Esophagus muscularis mucosa (tissue), 4 donors: ENCODE results near the gene OR5C1. TPM values are rescaled to one million over a fixed set of nuclear protein-coding genes. Genes with fewer than 3 reads are reported as not detected.
"Not testable (repeated sequence)": the region's sequence is repeated elsewhere in the genome, so short reads cannot be mapped to it uniquely, and the experiment has no call there.

Experiments used
- DNase-seq: peaks from one replicate; pipeline ENCODE4 v3.0.0-alpha.2; 2017; ENCODE audit errors: extremely low spot score
- H3K27ac ChIP-seq, 4 donors: fragments of 200-600 bp; sonication (generic); replicated peaks in 1 of 4; 1 replicate in 3 of 4; 2 replicates in 1 of 4; pipeline ENCODE4 v1.5.1; 2016 to 2019; ENCODE audit warnings: mild to moderate bottlenecking in 1 of 4
- H3K27me3 ChIP-seq, 4 donors: fragments of 200-600 bp; sonication (generic); one replicate each; pipeline versions ENCODE4 v1.5.1 to v1.6.0; 2016 to 2019
- H3K36me3 ChIP-seq, 4 donors: fragments of 200-600 bp; sonication (generic); one replicate each; pipeline ENCODE4 v1.5.1; 2016 to 2019
- H3K4me1 ChIP-seq, 4 donors: fragments of 200-600 bp; sonication (generic); one replicate each; pipeline ENCODE4 v1.5.1; 2016 to 2019
- H3K4me3 ChIP-seq, 4 donors: fragments of 200-600 bp; sonication (generic); 1 replicate in 2 of 4; 2 replicates in 2 of 4; pipeline ENCODE4 v1.5.1; 2016 to 2019; ENCODE audit warnings: mild to moderate bottlenecking in 4 of 4, moderate library complexity in 1 of 4
- H3K9me3 ChIP-seq, 4 donors: fragments of 200-600 bp; sonication (generic); 1 replicate in 3 of 4; 2 replicates in 1 of 4; pipeline ENCODE4 v1.5.1; 2016 to 2019
- CTCF ChIP-seq, 3 experiments: fragments of 200-600 bp in 2 of 3; fragments of 450-650 bp in 1 of 3; sonication (generic) in 2 of 3; IDR thresholded peaks; one replicate each; pipeline ENCODE4 v1.5.1; 2017 to 2019; ENCODE audit warnings: antibody characterized with exemption in 3 of 3, mild to moderate bottlenecking in 2 of 3, moderate library complexity in 1 of 3
- EP300 ChIP-seq: sonication (generic); formaldehyde crosslinking; IDR thresholded peaks from one replicate; pipeline ENCODE4 v1.6.1; 2017; ENCODE audit warnings: antibody characterized with exemption
- POLR2A ChIP-seq: fragments of 450-650 bp; IDR thresholded peaks from one replicate; pipeline ENCODE4 v1.6.1; 2017; ENCODE audit warnings: antibody characterized with exemption, moderate library complexity, mild to moderate bottlenecking, low read depth
- POLR2AphosphoS5 ChIP-seq, 2 donors: sonication (generic); formaldehyde crosslinking; IDR thresholded peaks; one replicate each; pipeline ENCODE4 v1.6.1; 2017; ENCODE audit warnings: antibody characterized with exemption in 2 of 2
- WGBS: methylation state at CpG from one replicate; pipeline ENCODE4 v1.1.5; 2018; 5-methylcytosine and 5-hydroxymethylcytosine counted together
- intact Hi-C: fragments of 100-400 bp; cut with DNase I; formaldehyde crosslinking; loops from one replicate; pipeline ENCODE4 v1.15.1; 2023
- total RNA-seq, 4 donors: library from RNA; depleted of rRNA; stranded (reverse); fragments of >200 nt; gene quantifications; one replicate each; pipeline versions ENCODE4 v1.1.0 to v1.2.1, GENCODE V29; 2016

The OR5C1 gene
- total RNA-seq, 4 donors from 2014 or later: not detected

GRCh38 chr9:122821278-122821943 is 32.7 kb downstream of the OR5C1 start:
- intact Hi-C loops: loop anchor here (10.0 kb wide), 2 partner anchors 557 to 727 kb away; partner anchors contain the start of genes MRRF, RBM18 and TTLL11
- no peaks in the 10 kb centered on the region for H3K27me3 ChIP-seq
- peaks cover 17 to 67% (median 38%) of the 10 kb centered on the region in 4 donors for H3K4me1 ChIP-seq
- peaks cover 11 to 67% (median 51%) of the 10 kb centered on the region in 4 donors for H3K36me3 ChIP-seq
- DNase-seq: no peak
- TF ChIP-seq POLR2AphosphoS5 (IDR thresholded peaks at IDR 0.05) (peak; percentile 26 to 44), CTCF (IDR thresholded peaks at IDR 0.05) (no peak)
- peak overlapping the region in 3 of 4 donors; percentile 10 to 47 (median 31) for H3K27ac ChIP-seq
- no peak overlapping the region for H3K4me3 ChIP-seq
- WGBS: 48% methylated on average over 7 of the region's 7 CpGs
- H3K9me3 ChIP-seq: no peaks in the 10 kb centered on the region

- 93% methylated on average over 6 of the region's 6 CpGs for WGBS
- H3K4me1 ChIP-seq: peaks cover 24 to 73% (median 45%) of the 10 kb centered on the region in 4 donors
- TF ChIP-seq POLR2A (no peak), POLR2AphosphoS5 (IDR thresholded peaks at IDR 0.05) (no peak), CTCF (IDR thresholded peaks at IDR 0.05) (no peak), EP300 (no peak)
- H3K36me3 ChIP-seq: peaks cover 11 to 60% (median 46%) of the 10 kb centered on the region in 4 donors
- no peaks in the 10 kb centered on the region for H3K9me3 ChIP-seq
- DNase-seq: no peak
- intact Hi-C loops: loop anchor here (10.0 kb wide), 2 partner anchors 557 to 727 kb away; partner anchors contain the start of genes MRRF, RBM18 and TTLL11
- peak overlapping the region in 3 of 4 donors; percentile 10 to 47 (median 26) for H3K27ac ChIP-seq
- no peaks in the 10 kb centered on the region for H3K27me3 ChIP-seq
- H3K4me3 ChIP-seq: no peak overlapping the region
Observed at GRCh38 chr9:122822056-122822455, 33.3 kb downstream of the OR5C1 start.

DNA sequence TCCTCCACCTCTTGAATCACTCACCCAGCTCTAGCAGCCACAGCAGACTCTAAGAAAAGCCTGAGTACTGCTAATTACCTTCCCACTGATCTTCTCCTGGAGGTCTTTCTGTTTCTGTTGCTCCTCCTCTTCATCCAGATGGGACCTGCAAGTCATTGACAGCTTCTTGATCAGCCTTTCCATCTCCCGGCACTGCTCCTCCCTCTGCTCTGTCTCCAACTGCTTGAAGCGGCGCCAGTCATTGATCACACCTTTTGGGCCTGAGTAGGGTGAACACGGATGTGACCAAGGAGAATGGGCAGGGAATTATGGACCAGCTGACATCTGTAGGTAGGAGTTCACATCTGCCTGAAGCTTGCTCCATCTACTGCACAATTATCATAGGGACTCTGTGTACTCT is 34.2 kb downstream of the OR5C1 start:
- intact Hi-C loops: loop anchor here (10.0 kb wide), 2 partner anchors 558 to 728 kb away; partner anchors contain the start of genes MRRF, RBM18 and TTLL11
- no peak overlapping the region for H3K27ac ChIP-seq
- H3K9me3 ChIP-seq: no peaks in the 10 kb centered on the region
- H3K36me3 ChIP-seq: peaks cover 11 to 52% (median 40%) of the 10 kb centered on the region in 4 donors
- TF ChIP-seq POLR2AphosphoS5 (IDR thresholded peaks at IDR 0.05) (no peak), CTCF (IDR thresholded peaks at IDR 0.05) (no peak), EP300 (no peak), POLR2A (no peak)
- peaks cover 30 to 80% (median 51%) of the 10 kb centered on the region in 4 donors for H3K4me1 ChIP-seq
- DNase-seq: no peak
- 95% methylated on average over 4 of the region's 4 CpGs for WGBS
- no peaks in the 10 kb centered on the region for H3K27me3 ChIP-seq
- H3K4me3 ChIP-seq: no peak overlapping the region

GRCh38 chr9:122827761-122828093 is 39.0 kb downstream of the OR5C1 start:
- no peaks in the 10 kb centered on the region for H3K27me3 ChIP-seq
- TF ChIP-seq POLR2AphosphoS5 (IDR thresholded peaks at IDR 0.05) (no peak), CTCF (IDR thresholded peaks at IDR 0.05) (no peak), POLR2A (no peak), EP300 (no peak)
- H3K36me3 ChIP-seq: peaks cover 1 to 24% (median 21%) of the 10 kb centered on the region in 4 donors
- WGBS: 1% methylated on average over 8 of the region's 8 CpGs
- H3K27ac ChIP-seq: peak overlapping the region; percentile 93 to 99 (median 96)
- H3K9me3 ChIP-seq: no peaks in the 10 kb centered on the region
- H3K4me1 ChIP-seq: peaks cover 22 to 52% (median 30%) of the 10 kb centered on the region in 4 donors
- intact Hi-C loops: loop anchor here (10.0 kb wide), 2 partner anchors 563 to 733 kb away; partner anchors contain the start of genes MRRF, RBM18 and TTLL11
- peak overlapping the region; percentile 78 to 100 (median 92) for H3K4me3 ChIP-seq
- no peak for DNase-seq

GRCh38 chr9:122828965-122829284 is 40.2 kb downstream of the OR5C1 start:
- intact Hi-C loops: loop anchor here (10.0 kb wide), 2 partner anchors 564 to 734 kb away; partner anchors contain the start of genes MRRF, RBM18 and TTLL11
- H3K4me3 ChIP-seq: peak overlapping the region; percentile 78 to 100 (median 92)
- H3K27me3 ChIP-seq, H3K9me3 ChIP-seq, DNase-seq: not testable (repeated sequence)
- H3K4me1 ChIP-seq: peaks cover 22 to 43% (median 28%) of the 10 kb centered on the region in 4 donors
- peak overlapping the region; percentile 93 to 99 (median 96) for H3K27ac ChIP-seq
- H3K36me3 ChIP-seq: peaks cover 0 to 13% (median 10%) of the 10 kb centered on the region in 4 donors
- 69% methylated on average over 18 of the region's 18 CpGs for WGBS
